ENCODE data around the gene DNAH1.

GRCh38 chr3:52330194-52330805, 14.2 kb downstream of the DNAH1 start:
- TF ChIP-seq CTCF (IDR thresholded peaks at IDR 0.05) (no peak), EZH2 (IDR thresholded peaks at IDR 0.05) (no peak), EZH2phosphoT487 (IDR thresholded peaks at IDR 0.05) (no peak)

Measured in neural progenitor cell (in vitro differentiated cells).